Stimulated activated CD8-positive, alpha-beta memory T cell treated with anti-CD3 and anti-CD28 coated beads, Interleukin-7, amount 100 ng/mL, for 24 hours (primary cell): ENCODE measurements around the gene ANXA8.
"Not testable (repeated sequence)": the region's sequence is repeated elsewhere in the genome, so short reads cannot be mapped to it uniquely, and the experiment has no call there.

Experiments used
- DNase-seq: peaks from one replicate; pipeline ENCODE4 v3.0.0-alpha.2; 2020; ENCODE audit warnings: low read depth

The ANXA8 gene

GRCh38 chr10:47483923-47484322 lies at the start of gene ANXA8:
Gene ANXA8 (minus strand): TSS chr10:47484115. CDS start chr10:47483933, 182 bp downstream.
- not testable (repeated sequence) for DNase-seq

- DNase-seq: not testable (repeated sequence)
Observed at GRCh38 chr10:47523475-47523874, 39.6 kb upstream of the ANXA8 start, which contains the start of gene AGAP9. Gene AGAP9 (minus strand): TSS chr10:47523638. CDS start chr10:47523526, 112 bp downstream.

GRCh38 chr10:47502313-47502712 lies 18.4 kb upstream of the ANXA8 start:
- not testable (repeated sequence) for DNase-seq

- not testable (repeated sequence) for DNase-seq
Observed at GRCh38 chr10:47494226-47494625, 10.3 kb upstream of the ANXA8 start.

- not testable (repeated sequence) for DNase-seq
Observed at GRCh38 chr10:47491600-47491999, 7.7 kb upstream of the ANXA8 start, which contains the start of gene FAM25G. Gene FAM25G (minus strand): TSS chr10:47491700. CDS start chr10:47491674, 26 bp downstream.

- not testable (repeated sequence) for DNase-seq
Observed at GRCh38 chr10:47489630-47490029, 5.7 kb upstream of the ANXA8 start.

DNA sequence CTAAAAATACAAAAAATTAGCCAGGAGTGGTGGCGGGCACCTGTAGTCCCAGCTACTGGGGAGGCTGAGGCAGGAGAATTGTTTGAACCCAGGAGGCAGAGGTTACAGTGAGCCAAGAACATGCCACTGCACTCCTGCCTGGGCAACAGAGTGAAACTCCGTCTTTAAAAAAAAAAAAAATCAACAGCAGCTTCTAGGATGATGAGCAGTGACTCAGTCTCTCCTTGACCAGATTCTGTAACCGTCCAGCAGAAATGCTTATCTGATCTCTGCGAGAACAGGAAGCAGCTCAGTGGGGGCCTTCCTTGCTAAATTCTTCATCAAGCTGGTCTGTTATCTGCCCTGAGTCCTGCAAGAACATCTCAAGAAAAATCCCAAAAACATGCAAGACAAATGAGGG lies 2.0 kb upstream of the ANXA8 start:
- not testable (repeated sequence) for DNase-seq

- not testable (repeated sequence) for DNase-seq
Observed at GRCh38 chr10:47484786-47485185, 871 bp upstream of the ANXA8 start.

- DNase-seq: not testable (repeated sequence)
Observed at GRCh38 chr10:47482367-47482766, 1.5 kb downstream of the ANXA8 start.

DNA sequence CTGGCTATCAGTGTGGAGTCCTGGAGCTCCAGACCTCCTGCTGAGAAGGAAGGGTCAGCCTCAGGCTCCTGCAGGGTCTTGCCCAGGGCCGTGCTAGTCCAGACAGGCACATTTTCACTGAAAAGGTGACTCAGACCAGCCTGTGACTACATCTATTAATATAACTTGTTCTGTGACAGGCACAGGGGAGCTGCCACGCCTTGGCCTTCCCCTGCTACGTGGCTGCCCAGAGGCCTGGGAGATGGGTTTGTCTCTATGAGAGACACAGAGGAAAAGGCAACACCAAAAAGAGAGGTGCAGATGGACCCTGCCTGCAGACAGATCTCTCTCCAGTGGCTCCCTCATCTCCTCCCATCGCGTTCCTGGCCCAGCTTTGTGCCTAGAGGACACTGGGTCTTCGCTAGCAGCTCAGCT lies 2.1 kb downstream of the ANXA8 start:
- not testable (repeated sequence) for DNase-seq

GRCh38 chr10:47481182-47481766 lies 2.6 kb downstream of the ANXA8 start:
- not testable (repeated sequence) for DNase-seq

- DNase-seq: not testable (repeated sequence)
Observed at GRCh38 chr10:47480133-47480532, 3.8 kb downstream of the ANXA8 start.

DNA sequence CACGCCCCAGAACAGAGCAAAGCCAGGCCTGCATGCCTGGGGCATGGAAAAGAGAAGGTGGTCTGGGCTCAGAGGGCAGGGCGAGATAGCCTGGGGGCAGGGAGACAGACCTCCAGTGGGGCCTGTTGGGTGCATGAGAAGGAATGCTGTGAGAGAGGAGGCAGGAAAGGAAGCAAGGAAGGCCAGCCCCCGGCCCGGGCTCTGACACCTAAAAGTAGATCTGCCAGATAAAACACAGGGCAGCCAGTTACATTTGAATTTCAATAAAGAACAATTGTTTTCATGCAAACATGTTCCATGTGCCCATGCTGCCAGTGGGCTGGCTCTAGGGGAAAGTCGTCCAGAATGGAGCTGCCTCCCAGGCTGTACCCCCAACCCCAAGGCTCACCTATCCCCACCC lies 5.8 kb downstream of the ANXA8 start:
- DNase-seq: not testable (repeated sequence)

DNA sequence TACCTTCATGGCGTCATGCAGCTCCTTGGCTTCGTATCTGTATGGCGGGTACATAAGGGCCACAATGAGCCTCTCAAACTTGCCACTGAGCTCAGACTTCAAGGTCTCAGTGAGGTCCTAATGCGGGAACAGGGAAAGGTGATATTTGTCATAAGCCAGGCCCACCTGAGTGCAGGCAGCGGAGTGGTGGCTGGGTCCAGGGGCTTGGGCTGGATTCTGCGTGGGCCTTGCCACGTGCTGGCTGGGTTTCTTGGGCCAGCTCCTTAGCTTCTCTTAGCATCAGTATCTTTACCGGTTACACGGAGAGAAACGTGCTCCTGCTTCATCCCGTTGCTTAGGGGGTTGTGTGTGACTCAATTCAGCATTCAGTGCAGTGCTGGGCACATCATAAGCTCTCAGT lies 6.8 kb downstream of the ANXA8 start:
- not testable (repeated sequence) for DNase-seq

DNA sequence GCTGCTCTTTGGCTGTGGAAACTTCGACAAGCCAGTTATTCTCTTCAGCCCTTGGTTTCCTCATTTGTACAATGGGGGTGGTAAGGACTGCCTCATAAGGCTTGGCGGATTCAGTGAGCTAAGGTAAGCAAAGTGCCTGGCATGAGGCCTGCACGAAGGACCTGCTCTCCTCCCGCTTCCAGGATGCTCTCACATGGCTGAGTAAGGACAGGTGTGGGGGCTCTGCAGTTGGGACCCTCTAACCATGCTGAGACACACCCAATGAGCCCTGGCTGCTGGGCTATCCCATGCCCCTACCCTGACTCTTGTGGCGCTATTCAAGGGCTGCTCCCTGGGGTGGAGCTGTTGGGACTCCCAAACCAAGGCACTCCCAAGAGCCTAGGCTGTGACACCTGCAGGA lies 8.8 kb downstream of the ANXA8 start:
- not testable (repeated sequence) for DNase-seq

DNA sequence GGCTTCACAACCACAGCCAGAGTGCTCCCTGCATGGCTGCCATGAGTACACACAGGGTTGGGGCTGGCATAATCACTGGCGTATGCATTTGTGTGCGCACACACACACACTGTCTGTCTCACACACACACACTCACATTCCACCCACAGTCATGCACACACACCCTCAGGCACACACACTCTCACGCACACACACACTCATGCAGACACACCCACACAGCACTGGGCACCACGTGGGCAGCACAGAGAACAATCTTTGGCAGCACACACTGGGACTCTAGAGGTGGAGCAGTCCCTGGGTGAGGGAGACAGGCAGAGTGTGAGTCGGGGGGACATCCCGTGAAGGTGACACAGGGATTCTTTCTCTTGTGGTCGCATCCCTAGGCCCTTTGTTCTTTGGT lies 10.4 kb downstream of the ANXA8 start:
- DNase-seq: not testable (repeated sequence)

DNA sequence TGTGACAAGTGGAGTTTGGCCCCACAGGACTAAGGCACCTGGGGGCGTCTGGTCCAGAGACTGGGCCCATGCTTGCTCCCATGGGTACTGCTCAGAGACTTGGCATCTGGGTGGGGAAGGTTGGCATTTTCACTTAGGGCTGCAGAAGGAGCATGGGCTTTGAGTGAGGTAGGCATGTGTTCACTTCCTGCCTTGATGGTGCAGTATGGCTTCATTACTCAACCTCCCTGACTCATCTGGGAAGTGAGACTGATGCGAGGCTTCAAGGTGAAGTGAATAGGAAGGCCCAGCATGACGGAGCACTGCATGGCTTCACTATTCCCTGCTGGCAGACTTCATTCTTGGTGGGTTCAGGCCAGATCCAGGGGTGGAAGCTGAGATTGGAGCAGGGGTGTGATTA lies 11.3 kb downstream of the ANXA8 start:
- DNase-seq: not testable (repeated sequence)

DNA sequence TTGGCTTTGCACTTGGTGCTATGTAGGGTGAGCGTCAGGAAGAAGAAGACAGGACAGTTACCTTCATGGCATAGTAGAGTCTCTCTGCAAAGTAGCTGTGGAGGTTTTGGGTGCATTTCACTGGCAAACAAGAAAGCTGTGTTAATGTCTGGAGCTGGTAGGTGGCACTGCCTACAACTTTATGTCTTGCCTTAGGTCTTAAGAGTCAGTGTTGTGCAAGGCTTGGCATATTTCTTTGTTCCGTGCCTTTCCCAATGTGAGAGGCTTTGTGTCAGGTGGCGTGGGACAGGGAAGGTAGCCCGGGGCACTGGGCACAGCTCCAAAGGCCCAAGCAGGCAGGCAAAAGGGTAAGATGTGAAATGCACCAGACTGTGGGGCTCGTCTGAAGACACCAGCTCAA lies 11.8 kb downstream of the ANXA8 start:
- DNase-seq: not testable (repeated sequence)

- DNase-seq: not testable (repeated sequence)
Observed at GRCh38 chr10:47468731-47469528, 15.0 kb downstream of the ANXA8 start.

GRCh38 chr10:47467957-47468356 lies 16.0 kb downstream of the ANXA8 start:
- DNase-seq: not testable (repeated sequence)

- DNase-seq: not testable (repeated sequence)
Observed at GRCh38 chr10:47467458-47467857, 16.5 kb downstream of the ANXA8 start.

DNA sequence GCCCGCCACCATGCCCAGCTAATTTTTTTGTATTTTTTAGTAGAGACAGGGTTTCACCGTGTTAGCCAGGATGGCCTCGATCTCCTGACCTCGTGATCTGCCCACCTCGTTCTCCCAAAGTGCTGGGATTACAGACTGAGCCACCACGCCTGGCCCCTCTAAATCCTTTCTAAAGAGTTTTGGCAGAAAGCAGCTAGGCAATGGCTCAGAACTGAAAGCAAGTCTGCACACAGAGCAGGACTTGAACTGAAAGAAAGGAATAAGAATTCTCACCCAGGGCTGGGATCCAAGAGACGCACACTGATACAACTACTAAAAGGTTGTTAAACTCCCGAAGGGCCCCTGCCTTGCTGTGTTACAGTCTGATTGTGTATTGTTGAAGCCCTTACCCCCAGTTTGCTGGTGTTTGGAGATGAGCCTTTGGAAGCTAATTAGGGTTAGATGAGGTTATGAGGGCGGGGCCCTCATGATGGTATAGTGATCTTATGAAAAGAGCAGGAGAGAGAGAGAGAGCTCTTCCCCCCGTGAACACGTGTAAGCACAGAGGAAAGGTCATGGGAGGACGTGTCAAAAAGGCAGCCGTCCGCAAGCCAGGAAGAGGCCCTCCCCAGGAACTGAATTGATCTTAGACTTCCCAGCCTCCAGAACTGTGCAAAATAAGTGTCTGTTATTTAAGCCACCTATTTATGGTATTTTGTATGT lies 18.5 kb downstream of the ANXA8 start:
- DNase-seq: not testable (repeated sequence)
